ENCODE results near the gene PHKB.
"Not testable (repeated sequence)": the region's sequence is repeated elsewhere in the genome, so short reads cannot be mapped to it uniquely, and the experiment has no call there.

The PHKB gene

DNA sequence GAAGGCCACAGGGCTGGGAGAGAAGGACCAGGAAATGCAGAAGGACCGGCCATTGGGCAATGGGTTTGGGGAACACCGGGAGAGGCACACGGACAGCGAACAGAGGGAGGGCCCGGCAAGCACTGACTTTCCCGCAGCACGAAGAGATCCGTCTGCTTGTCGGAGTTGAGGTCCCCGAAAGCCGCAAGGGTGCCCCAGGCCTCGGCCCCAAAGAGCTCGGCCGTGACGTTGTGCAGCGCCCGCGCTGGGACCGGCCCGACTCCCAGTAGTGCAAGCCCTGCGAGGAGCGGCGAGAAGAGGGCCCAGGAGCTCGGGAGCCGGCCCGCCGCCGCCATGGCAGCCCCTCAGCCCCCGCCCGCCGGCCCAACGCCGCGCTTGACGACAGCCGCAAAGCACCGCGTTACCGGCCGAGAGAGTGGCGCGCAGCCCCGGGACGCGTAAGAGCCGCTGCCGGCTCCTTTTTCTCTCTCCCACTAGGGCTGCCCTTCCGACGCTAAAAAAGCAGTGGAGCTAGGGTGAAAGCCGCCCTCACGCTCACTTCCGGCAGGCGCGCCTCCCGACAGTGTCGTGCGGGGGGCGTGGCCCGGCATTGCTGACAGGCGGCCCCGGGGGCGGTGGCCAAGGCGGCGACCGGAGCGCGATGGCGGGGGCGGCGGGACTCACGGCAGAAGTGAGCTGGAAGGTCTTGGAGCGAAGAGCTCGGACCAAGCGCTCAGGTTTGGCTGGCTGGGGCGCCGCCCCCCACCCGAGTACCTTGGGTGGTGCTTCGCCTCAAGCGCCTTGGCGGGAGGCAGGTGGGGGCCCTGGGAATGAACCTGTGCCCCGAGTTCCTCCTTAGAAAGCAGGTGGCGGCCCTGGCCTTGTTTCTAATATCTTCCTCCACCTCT lies at the start of gene PHKB, which contains the start of gene ITFG1:
Gene PHKB, plus strand, starts transcription at position 621 of the 887 bp plus-strand sequence. Its CDS starts 20 bp downstream, at position 641.
Gene ITFG1, minus strand, starts transcription at position 353 of the 887 bp plus-strand sequence. Its CDS starts 18 bp downstream, at position 335.
- DNase-seq: peak; percentile 94

DNA sequence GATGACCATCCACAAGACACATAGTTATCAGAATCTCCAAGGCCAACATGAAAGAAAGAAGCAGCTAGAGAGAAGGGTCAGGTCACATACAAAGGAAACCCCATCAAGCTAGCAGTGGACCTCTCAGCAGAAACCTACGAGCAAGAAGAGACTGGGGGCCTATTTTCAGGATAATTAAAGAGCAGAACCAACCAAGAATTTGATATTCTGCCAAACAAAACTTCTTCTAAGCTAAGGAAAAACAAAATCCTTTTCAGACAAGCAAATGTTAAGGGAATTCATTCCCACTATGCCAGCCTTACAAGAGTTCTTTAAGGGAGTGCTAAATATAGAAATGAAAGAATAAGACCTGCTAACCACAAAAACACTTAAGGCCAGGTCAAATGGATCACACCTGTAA lies 48.1 kb upstream of the PHKB start:
- DNase-seq: no peak

- no peak for DNase-seq
Measured at GRCh38 chr16:47416869-47417268, 44.3 kb upstream of the PHKB start.

DNA sequence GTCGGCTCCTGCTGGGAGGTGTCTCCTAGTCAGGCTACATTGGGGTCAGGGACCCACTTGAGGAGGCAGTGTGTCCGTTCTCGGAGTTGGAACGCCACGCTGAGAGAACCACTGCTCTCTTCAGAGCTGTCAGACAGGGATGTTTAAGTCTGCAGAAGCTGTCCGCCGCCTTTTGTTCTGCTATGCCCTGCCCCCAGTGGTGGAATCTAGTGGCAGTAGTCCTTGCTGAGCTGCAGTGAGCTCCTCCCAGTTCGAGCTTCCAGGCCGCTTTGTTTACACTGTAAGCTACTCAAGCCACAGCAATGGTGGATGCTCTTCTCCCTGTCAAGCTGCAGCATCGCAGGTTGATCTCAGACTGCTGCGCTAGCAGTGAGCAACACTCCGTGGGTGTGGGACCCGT lies 36.3 kb upstream of the PHKB start:
- no peak for DNase-seq

DNA sequence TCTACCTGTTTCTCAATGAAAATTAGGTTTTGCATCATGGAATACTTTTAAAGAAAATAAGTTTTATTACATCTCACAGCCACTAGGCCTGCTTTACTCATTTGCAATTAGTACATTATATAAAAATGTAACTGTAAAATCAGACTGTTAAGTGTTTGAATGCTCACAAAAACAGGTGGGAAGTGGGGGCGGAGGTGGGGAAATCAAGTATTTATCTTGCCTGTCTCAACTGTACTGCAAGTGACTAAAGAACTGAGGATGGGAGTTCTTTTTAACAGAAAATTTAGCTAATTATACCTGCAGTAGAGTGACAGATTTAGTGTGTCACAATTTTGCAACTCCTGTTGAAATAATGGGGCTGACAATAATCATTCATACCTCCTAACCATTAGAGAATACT lies 34.3 kb upstream of the PHKB start:
- DNase-seq: no peak

DNA sequence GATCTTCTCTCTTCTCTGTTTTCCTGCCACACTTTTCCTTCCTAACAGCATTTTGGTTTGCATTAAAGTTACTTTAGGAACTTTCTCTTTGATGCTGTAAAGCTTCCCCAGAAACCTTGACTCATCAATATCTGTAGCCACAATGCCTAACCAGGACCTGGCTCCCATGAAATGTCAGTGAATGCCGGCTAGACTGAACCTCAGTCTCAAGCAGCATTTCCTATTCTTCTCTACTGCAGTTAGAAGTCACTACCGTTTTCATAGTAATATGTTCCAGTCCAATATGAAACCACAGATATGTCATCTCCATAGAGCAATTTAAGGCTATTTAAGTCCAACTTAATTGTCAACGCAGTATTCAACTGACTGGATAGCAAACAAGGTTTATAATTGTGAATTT lies 29.2 kb upstream of the PHKB start:
- no peak for DNase-seq

- DNase-seq: not testable (repeated sequence)
Measured at GRCh38 chr16:47434274-47434673, 26.9 kb upstream of the PHKB start.

GRCh38 chr16:47440066-47440465 lies 21.1 kb upstream of the PHKB start:
- DNase-seq: not testable (repeated sequence)

DNA sequence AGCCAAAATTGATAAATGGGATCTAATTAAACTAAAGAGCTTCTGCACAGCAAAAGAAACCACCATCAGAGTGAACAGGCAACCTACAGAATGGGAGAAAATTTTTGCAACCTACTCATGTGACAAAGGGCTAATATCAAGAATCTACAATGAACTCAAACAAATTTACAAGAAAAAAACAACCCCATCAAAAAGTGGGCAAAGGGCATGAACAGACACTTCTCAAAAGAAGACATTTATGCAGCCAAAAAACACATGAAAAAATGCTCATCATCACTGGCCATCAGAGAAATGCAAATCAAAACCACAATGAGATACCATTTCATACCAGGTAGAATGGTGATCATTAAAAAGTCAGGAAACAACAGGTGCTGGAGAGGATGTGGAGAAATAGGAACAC lies 18.2 kb upstream of the PHKB start:
- DNase-seq: not testable (repeated sequence)

- no peak for DNase-seq
Measured at GRCh38 chr16:47446431-47446830, 14.7 kb upstream of the PHKB start.

- no peak for DNase-seq
Measured at GRCh38 chr16:47448830-47449575, 12.1 kb upstream of the PHKB start.

GRCh38 chr16:47449788-47450187 lies 11.3 kb upstream of the PHKB start:
- no peak for DNase-seq

- DNase-seq: no peak
Measured at GRCh38 chr16:47458331-47458730, 2.8 kb upstream of the PHKB start.

GRCh38 chr16:47459603-47460002 lies 1.5 kb upstream of the PHKB start:
- no peak for DNase-seq

GRCh38 chr16:47460359-47460710 lies 796 bp upstream of the PHKB start:
- no peak for DNase-seq

DNA sequence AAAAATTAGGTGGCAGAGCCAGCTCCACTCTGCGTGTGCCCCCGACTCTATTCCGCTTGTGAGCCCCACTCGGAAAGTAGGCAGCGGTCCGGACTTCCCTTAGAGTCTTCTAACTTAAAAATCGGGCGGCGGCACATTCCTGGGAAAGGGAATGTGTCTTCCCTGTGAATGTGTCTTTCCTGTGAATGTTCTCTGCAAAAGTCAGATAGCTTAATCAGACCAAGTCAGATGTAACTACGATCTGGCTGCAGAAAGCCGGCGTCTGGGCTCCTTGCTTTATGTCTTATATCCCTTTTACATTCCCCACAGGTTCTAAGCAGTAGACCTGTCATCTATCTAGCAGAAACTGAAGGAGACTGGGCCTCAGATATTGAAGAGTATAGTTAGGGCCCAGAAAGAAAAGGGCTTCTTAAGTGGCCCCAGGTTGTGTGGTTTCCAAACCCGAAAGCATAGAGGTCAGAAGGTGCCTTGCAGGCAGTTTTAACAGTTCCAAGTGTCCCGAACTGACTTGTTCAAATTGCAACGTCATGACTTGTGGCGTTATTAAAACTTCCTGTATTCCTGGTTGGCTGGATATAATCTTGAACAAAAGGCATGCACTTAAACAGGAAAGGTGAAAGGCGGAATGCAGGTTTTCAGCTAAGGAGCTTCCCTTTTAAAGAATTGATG lies 601 bp downstream of the PHKB start:
- DNase-seq: no peak

GRCh38 chr16:47463771-47464624 lies 2.9 kb downstream of the PHKB start:
- no peak for DNase-seq

DNA sequence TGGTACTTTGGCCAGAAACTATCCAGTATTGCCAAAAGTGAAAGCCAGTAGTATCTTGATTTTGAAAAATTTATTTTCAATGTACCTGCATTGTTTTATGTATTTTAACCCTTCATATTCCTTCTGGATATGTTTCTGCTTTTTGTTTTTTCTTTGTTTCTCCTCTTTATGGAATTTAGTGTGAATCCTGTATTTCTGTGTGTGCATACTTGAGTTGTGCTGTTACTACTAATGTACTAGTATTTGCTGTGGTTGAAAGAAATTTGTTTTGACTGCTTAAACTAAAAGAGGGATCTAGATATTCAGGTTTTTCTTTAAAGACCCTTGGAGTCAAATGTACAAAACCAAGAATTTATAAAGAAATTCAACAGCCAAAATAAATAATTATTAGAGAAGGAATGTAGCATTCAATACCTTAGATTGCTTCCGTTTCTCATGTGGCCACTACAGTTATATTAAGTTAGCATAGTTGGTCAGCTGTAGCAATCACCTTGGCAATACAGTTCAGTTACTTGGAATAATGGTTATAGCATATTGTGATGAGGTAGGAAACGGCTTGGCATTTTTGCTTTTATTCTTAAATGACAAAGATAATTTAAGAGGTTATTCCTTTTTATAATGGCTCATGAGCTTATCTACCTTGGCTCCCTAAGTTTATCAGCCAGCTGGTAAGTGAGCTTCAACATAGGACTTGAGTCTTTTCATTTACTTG lies 4.9 kb downstream of the PHKB start:
- no peak for DNase-seq

DNA sequence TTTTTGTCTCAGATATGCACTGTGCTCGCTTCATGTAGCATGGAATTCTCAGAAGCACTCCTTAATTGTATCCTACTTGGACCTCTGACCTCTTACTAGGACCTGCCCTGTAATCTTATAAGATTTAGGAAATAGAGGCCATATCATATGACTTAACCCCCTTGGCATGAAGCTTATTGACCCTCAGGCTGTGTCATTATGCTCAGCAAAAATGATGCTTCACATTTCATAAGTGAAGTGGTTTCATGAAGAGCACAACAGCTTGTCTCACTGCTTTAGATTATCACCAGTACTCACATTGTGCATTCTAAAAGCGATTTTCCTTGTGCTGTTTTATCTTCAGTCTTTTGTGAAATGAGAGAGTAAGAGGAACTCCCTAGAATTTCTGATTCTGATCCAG lies 6.4 kb downstream of the PHKB start:
- no peak for DNase-seq

DNA sequence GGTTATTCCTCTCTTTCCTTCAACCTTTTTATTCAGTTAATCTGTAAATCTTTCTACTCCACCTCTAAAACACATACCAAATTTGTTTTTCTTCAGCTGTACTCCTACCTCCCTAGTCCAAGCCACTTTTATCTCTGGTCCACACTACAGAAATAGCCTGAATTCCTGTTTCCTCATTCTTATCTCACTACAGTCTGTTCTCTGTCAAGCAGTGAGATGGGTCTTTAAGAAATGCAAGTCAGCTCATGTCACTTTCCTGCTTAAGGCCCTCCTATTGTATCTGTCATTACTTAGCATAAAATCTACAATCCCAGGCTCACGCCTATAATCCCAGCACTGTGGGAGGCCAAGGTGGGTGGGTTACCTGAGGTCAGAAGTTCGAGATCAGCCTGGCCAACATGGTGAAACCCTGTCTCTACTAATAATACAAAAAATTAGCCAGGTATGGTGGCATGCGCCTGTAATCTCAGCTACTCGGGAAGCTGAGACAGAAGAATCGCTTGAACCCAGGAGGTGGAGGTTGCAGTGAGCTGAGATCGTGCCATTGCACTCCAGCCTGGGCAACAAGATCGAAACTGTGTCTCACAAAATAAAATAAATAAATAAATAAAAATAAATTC lies 7.0 kb downstream of the PHKB start:
- DNase-seq: not testable (repeated sequence)

DNA sequence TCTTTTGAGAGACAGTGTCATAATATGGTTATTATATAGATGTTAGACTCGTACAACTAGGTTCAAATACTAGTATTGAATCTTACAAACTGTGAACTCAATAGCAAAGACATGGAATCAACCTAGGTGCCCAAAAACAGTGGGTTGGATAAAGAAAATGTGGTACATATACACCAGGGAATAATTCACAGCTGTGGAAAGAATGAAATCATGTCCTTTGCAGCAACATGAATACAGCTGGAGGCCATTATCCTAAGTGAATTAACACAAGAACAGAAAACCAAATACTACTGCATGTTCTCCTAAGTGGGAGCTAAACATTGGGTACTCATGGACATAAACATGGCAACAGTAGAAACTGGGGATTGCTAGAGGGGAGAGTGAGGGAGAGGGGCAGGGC lies 8.1 kb downstream of the PHKB start:
- no peak for DNase-seq
